SK-N-SH treated with all-trans-retinoic acid at 6 μM for 48 hours (cell line): Measurements from ENCODE around the gene ADRA2B.

ENCODE experiments used
- ATAC-seq: fragments of 200-7000 bp; cut with Tn5 transposase; 3 replicates; pipeline ENCODE4 v1.9.1; 2020; ENCODE audit warnings: mild to moderate bottlenecking, moderate library complexity
- ARNTL ChIP-seq: fragments of 450-650 bp; formaldehyde crosslinking; IDR thresholded peaks from 2 replicates; pipeline ENCODE4 v1.5.0; 2020; ENCODE audit warnings: low read depth, mild to moderate bottlenecking, moderate library complexity, borderline replicate concordance
- BACH2 ChIP-seq: fragments of 250-450 bp; sonication (Bioruptor Pico); IDR thresholded peaks from 2 replicates; pipeline ENCODE4 v1.9.0; 2021; ENCODE audit warnings: mild to moderate bottlenecking, borderline replicate concordance
- CREB5 ChIP-seq: fragments of 250-450 bp; sonication (Bioruptor Pico); IDR thresholded peaks from 2 replicates; pipeline ENCODE4 v1.5.1; 2020; ENCODE audit warnings: low read depth, mild to moderate bottlenecking, moderate library complexity
- CSRNP3 ChIP-seq: fragments of 250-450 bp; sonication (Bioruptor Pico); IDR thresholded peaks from 2 replicates; pipeline ENCODE4 v1.5.1; 2021; ENCODE audit warnings: mild to moderate bottlenecking, moderate library complexity
- ESRRG ChIP-seq: fragments of 250-450 bp; sonication (Bioruptor Pico); IDR thresholded peaks from 2 replicates; pipeline ENCODE4 v1.6.1; 2021; ENCODE audit warnings: mild to moderate bottlenecking
- GLIS3 ChIP-seq: fragments of 250-450 bp; sonication (Bioruptor Pico); IDR thresholded peaks from 2 replicates; pipeline ENCODE4 v1.5.0; 2020; ENCODE audit warnings: mild to moderate bottlenecking, moderate library complexity
- ISL1 ChIP-seq: fragments of 250-450 bp; sonication (Bioruptor Pico); IDR thresholded peaks from 2 replicates; pipeline ENCODE4 v2.1.2; 2022; ENCODE audit warnings: mild to moderate bottlenecking, moderate library complexity
- OSR1 ChIP-seq: fragments of 250-450 bp; sonication (Bioruptor Pico); IDR thresholded peaks from 2 replicates; pipeline ENCODE4 v1.8.0; 2022; ENCODE audit warnings: moderate library complexity, mild to moderate bottlenecking, inconsistent platforms
- PATZ1 ChIP-seq: fragments of 250-450 bp; sonication (Bioruptor Pico); IDR thresholded peaks from 2 replicates; pipeline ENCODE4 v1.8.0; 2020; ENCODE audit warnings: mild to moderate bottlenecking, moderate library complexity, borderline replicate concordance
- POU6F1 ChIP-seq: fragments of 250-450 bp; sonication (Bioruptor Pico); IDR thresholded peaks from 2 replicates; pipeline ENCODE4 v1.8.0; 2021; ENCODE audit warnings: low read depth, mild to moderate bottlenecking, moderate library complexity, borderline replicate concordance
- PPARA ChIP-seq: fragments of 250-450 bp; sonication (Bioruptor Pico); IDR thresholded peaks from 2 replicates; pipeline ENCODE4 v1.5.0; 2020; ENCODE audit warnings: mild to moderate bottlenecking, borderline replicate concordance
- TCF4 ChIP-seq: fragments of 250-450 bp; sonication (Bioruptor Pico); IDR thresholded peaks from 2 replicates; pipeline ENCODE4 v1.8.0; 2021; ENCODE audit warnings: mild to moderate bottlenecking, moderate library complexity, borderline replicate concordance
- TOX ChIP-seq: fragments of 250-450 bp; sonication (Bioruptor Pico); IDR thresholded peaks from 2 replicates; pipeline ENCODE4 v1.8.0; 2021; ENCODE audit warnings: mild to moderate bottlenecking, moderate library complexity, borderline replicate concordance
- TSHZ2 ChIP-seq: fragments of 250-450 bp; sonication (Bioruptor Pico); IDR thresholded peaks from 2 replicates; pipeline ENCODE4 v1.5.0; 2020; ENCODE audit warnings: mild to moderate bottlenecking, moderate library complexity
- ZC3H10 ChIP-seq: fragments of 250-450 bp; sonication (Bioruptor Pico); IDR thresholded peaks from 2 replicates; pipeline ENCODE4 v1.5.1; 2021; ENCODE audit warnings: mild to moderate bottlenecking, moderate library complexity
- ZFP3 ChIP-seq: fragments of 250-450 bp; sonication (Bioruptor Pico); IDR thresholded peaks from 2 replicates; pipeline ENCODE4 v1.5.0; 2020; ENCODE audit warnings: mild to moderate bottlenecking, moderate library complexity
- ZFP30 ChIP-seq: fragments of 450-650 bp; formaldehyde crosslinking; IDR thresholded peaks from 2 replicates; pipeline ENCODE4 v1.5.0; 2022; ENCODE audit warnings: mild to moderate bottlenecking, moderate library complexity
- ZNF70 ChIP-seq: fragments of 450-650 bp; formaldehyde crosslinking; IDR thresholded peaks from 2 replicates; pipeline ENCODE4 v1.5.0; 2020; ENCODE audit warnings: mild to moderate bottlenecking, moderate library complexity

The ADRA2B gene

GRCh38 chr2:96103761-96104486 is 12.4 kb downstream of the ADRA2B start:
- TF ChIP-seq ZNF70 (CRISPR knock-in tag) (no peak), CSRNP3 (CRISPR knock-in tag) (no peak)
- TF ChIP-seq, all 23 proteins: peak for 0
- ATAC-seq = no peak

GRCh38 chr2:96103187-96103601 is 13.2 kb downstream of the ADRA2B start:
- TF ChIP-seq ZFP3 (CRISPR knock-in tag) (no peak), TOX (no peak), CSRNP3 (CRISPR knock-in tag) (no peak), ESRRG (CRISPR knock-in tag) (no peak), OSR1 (no peak), CREB5 (CRISPR knock-in tag) (no peak), ARNTL (CRISPR knock-in tag) (no peak), PATZ1 (CRISPR knock-in tag) (no peak), ZNF70 (CRISPR knock-in tag) (no peak), ISL1 (CRISPR knock-in tag) (no peak), ZC3H10 (CRISPR knock-in tag) (no peak), ZFP30 (CRISPR knock-in tag) (no peak), TCF4 (no peak), BACH2 (CRISPR knock-in tag) (no peak), PPARA (CRISPR knock-in tag) (no peak), TSHZ2 (CRISPR knock-in tag) (no peak), GLIS3 (CRISPR knock-in tag) (no peak), POU6F1 (CRISPR knock-in tag) (no peak)

GRCh38 chr2:96102596-96103186 is 13.7 kb downstream of the ADRA2B start:
- ATAC-seq = no peak
- TF ChIP-seq OSR1 (no peak), CREB5 (CRISPR knock-in tag) (no peak), TOX (no peak), ISL1 (CRISPR knock-in tag) (no peak), TCF4 (no peak), BACH2 (CRISPR knock-in tag) (no peak), ARNTL (CRISPR knock-in tag) (no peak), TSHZ2 (CRISPR knock-in tag) (no peak)

More at GRCh38 chr2:96103187-96103601, 13.2 kb downstream of the ADRA2B start:
- ATAC-seq = no peak
